Measurements from ENCODE around the gene SETDB2. TPM values are rescaled to one million over a fixed set of nuclear protein-coding genes. Genes with fewer than 3 reads are reported as not detected.

SETDB2 gene
- total and polyA plus RNA-seq, 2 of the 13 experiments (the other 11 are each of a cell fraction or from before 2014, with no cell fraction given), result 8.1 to 8.7 TPM

DNA sequence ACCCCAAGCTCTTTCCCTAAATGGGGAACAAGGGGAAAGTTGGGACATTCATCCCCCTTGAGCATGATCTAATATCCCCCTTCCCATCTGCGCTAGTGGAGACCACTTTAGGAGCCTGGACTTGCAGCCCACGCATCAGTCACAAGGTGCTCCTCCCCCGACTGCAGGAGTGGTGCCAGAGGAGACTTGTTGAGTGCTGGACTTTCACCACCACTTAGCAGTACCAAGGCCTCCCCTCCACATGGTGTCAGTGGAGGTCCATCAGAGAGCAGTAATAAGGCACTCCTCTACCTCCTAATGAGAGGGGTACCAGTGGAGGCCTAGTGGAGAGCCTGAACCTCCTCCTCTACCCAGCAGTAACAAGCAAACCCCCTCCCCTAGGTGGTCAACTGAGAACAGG lies 22.7 kb upstream of the SETDB2 start (continued):
- TF ChIP-seq KLF16 (CRISPR knock-in tag; IDR thresholded peaks at IDR 0.05) (0 out of 4 replicates have a peak, but pooled peaks of 1 of the 2 experiments have one; percentile 28), JUNB (CRISPR knock-in tag; IDR thresholded peaks at IDR 0.05; ENCODE audit: borderline replicate concordance) (no peak), ZNF577 (CRISPR knock-in tag; IDR thresholded peaks at IDR 0.05; ENCODE audit: borderline replicate concordance, low read depth) (no peak), CBX1 (IDR thresholded peaks at IDR 0.05; ENCODE audit: low read depth) (no peak), BCL6 (CRISPR knock-in tag; IDR thresholded peaks at IDR 0.05) (no peak), JDP2 (CRISPR knock-in tag; IDR thresholded peaks at IDR 0.05; ENCODE audit: borderline replicate concordance) (no peak), KLF6 (CRISPR knock-in tag; IDR thresholded peaks at IDR 0.05) (no peak), ZNF749 (CRISPR knock-in tag; IDR thresholded peaks at IDR 0.05; ENCODE audit: borderline replicate concordance) (no peak), ZNF160 (CRISPR knock-in tag; IDR thresholded peaks at IDR 0.05) (no peak), TBP (CRISPR knock-in tag; IDR thresholded peaks at IDR 0.05) (no peak), ZFP36 (IDR thresholded peaks at IDR 0.05; ENCODE audit: borderline replicate concordance, low read depth, low read length, partially characterized antibody) (no peak), ZNF543 (CRISPR knock-in tag; IDR thresholded peaks at IDR 0.05) (no peak), STAG1 (CRISPR knock-in tag; IDR thresholded peaks at IDR 0.05) (peak; percentile 97), EHMT2 (IDR thresholded peaks at IDR 0.05; ENCODE audit: borderline replicate concordance, low read depth, low read length) (no peak), RNF2 (conservative IDR thresholded peaks at IDR 0.05; ENCODE audit: low read depth) (no peak), ZBTB3 (CRISPR knock-in tag; IDR thresholded peaks at IDR 0.05; ENCODE audit: borderline replicate concordance, low read depth) (no peak), BRD4 (CRISPR knock-in tag; IDR thresholded peaks at IDR 0.05) (no peak), NFYB (CRISPR knock-in tag; IDR thresholded peaks at IDR 0.05) (no peak), ZNF546 (CRISPR knock-in tag; conservative IDR thresholded peaks at IDR 0.05) (no peak)
- TF ChIP-seq, protein P1, sequence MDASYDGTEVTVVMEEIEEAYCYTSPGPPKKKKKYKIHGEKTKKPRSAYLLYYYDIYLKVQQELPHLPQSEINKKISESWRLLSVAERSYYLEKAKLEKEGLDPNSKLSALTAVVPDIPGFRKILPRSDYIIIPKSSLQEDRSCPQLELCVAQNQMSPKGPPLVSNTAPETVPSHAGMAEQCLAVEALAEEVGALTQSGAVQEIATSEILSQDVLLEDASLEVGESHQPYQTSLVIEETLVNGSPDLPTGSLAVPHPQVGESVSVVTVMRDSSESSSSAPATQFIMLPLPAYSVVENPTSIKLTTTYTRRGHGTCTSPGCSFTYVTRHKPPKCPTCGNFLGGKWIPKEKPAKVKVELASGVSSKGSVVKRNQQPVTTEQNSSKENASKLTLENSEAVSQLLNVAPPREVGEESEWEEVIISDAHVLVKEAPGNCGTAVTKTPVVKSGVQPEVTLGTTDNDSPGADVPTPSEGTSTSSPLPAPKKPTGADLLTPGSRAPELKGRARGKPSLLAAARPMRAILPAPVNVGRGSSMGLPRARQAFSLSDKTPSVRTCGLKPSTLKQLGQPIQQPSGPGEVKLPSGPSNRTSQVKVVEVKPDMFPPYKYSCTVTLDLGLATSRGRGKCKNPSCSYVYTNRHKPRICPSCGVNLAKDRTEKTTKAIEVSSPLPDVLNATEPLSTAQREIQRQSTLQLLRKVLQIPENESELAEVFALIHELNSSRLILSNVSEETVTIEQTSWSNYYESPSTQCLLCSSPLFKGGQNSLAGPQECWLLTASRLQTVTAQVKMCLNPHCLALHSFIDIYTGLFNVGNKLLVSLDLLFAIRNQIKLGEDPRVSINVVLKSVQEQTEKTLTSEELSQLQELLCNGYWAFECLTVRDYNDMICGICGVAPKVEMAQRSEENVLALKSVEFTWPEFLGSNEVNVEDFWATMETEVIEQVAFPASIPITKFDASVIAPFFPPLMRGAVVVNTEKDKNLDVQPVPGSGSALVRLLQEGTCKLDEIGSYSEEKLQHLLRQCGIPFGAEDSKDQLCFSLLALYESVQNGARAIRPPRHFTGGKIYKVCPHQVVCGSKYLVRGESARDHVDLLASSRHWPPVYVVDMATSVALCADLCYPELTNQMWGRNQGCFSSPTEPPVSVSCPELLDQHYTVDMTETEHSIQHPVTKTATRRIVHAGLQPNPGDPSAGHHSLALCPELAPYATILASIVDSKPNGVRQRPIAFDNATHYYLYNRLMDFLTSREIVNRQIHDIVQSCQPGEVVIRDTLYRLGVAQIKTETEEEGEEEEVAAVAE (CRISPR knock-in tag; IDR thresholded peaks at IDR 0.05; ENCODE audit: borderline replicate concordance), result no peak
- TF ChIP-seq, protein P2, sequence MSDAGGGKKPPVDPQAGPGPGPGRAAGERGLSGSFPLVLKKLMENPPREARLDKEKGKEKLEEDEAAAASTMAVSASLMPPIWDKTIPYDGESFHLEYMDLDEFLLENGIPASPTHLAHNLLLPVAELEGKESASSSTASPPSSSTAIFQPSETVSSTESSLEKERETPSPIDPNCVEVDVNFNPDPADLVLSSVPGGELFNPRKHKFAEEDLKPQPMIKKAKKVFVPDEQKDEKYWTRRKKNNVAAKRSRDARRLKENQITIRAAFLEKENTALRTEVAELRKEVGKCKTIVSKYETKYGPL (CRISPR knock-in tag; IDR thresholded peaks at IDR 0.05), result no peak
- TF ChIP-seq, protein P3, sequence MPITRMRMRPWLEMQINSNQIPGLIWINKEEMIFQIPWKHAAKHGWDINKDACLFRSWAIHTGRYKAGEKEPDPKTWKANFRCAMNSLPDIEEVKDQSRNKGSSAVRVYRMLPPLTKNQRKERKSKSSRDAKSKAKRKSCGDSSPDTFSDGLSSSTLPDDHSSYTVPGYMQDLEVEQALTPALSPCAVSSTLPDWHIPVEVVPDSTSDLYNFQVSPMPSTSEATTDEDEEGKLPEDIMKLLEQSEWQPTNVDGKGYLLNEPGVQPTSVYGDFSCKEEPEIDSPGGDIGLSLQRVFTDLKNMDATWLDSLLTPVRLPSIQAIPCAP (CRISPR knock-in tag; IDR thresholded peaks at IDR 0.05; ENCODE audit: low read depth), result no peak
- TF ChIP-seq, protein P4, sequence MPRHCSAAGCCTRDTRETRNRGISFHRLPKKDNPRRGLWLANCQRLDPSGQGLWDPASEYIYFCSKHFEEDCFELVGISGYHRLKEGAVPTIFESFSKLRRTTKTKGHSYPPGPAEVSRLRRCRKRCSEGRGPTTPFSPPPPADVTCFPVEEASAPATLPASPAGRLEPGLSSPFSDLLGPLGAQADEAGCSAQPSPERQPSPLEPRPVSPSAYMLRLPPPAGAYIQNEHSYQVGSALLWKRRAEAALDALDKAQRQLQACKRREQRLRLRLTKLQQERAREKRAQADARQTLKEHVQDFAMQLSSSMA (CRISPR knock-in tag; IDR thresholded peaks at IDR 0.05), result 0 out of 2 replicates have a peak, but pooled peaks have one; percentile 67
- TF ChIP-seq, protein P5, sequence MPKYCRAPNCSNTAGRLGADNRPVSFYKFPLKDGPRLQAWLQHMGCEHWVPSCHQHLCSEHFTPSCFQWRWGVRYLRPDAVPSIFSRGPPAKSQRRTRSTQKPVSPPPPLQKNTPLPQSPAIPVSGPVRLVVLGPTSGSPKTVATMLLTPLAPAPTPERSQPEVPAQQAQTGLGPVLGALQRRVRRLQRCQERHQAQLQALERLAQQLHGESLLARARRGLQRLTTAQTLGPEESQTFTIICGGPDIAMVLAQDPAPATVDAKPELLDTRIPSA (CRISPR knock-in tag; IDR thresholded peaks at IDR 0.05; ENCODE audit: borderline replicate concordance), result no peak
